Astrocyte of the spinal cord (primary cell): ENCODE results near the gene ELOVL2.
A peak's percentile ranks its signal among the peaks of the same experiment; 100 is the strongest.
"Not testable (repeated sequence)": the region's sequence is repeated elsewhere in the genome, so short reads cannot be mapped to it uniquely, and the experiment has no call there.

Experiments used
- DNase-seq: peaks from one replicate; pipeline ENCODE4 v3.0.0; 2011; ENCODE audit warnings: low read depth, low spot score
- H3K4me3 ChIP-seq: 2 replicates; pipeline ENCODE4 v1.5.1; 2011; ENCODE audit warnings: low read depth, mild to moderate bottlenecking, low read length, moderate library complexity
- in situ Hi-C: cut with HindIII; loops from 2 replicates; pipeline ENCODE4 v1.10.0; 2017; ENCODE audit warnings: low sequenced_read_pairs
- TF ChIP-seq, protein P1 (sequence below): IDR thresholded peaks from 2 replicates; pipeline ENCODE4 v1.5.1; 2012; ENCODE audit warnings: low read depth, mild to moderate bottlenecking, low read length, inconsistent platforms

Gene ELOVL2

GRCh38 chr6:11043961-11044711 lies at the start of gene ELOVL2:
TSS of gene ELOVL2 (minus strand) at chr6:11044305. CDS start at chr6:11044230, 75 bp downstream.
- in situ Hi-C loops: no loop called here
- peak; percentile 24 for DNase-seq
- H3K4me3 ChIP-seq: peak within 1 kb of the TSS; percentile 46
- TF ChIP-seq, protein P1, sequence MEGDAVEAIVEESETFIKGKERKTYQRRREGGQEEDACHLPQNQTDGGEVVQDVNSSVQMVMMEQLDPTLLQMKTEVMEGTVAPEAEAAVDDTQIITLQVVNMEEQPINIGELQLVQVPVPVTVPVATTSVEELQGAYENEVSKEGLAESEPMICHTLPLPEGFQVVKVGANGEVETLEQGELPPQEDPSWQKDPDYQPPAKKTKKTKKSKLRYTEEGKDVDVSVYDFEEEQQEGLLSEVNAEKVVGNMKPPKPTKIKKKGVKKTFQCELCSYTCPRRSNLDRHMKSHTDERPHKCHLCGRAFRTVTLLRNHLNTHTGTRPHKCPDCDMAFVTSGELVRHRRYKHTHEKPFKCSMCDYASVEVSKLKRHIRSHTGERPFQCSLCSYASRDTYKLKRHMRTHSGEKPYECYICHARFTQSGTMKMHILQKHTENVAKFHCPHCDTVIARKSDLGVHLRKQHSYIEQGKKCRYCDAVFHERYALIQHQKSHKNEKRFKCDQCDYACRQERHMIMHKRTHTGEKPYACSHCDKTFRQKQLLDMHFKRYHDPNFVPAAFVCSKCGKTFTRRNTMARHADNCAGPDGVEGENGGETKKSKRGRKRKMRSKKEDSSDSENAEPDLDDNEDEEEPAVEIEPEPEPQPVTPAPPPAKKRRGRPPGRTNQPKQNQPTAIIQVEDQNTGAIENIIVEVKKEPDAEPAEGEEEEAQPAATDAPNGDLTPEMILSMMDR: peak; percentile 60

DNA sequence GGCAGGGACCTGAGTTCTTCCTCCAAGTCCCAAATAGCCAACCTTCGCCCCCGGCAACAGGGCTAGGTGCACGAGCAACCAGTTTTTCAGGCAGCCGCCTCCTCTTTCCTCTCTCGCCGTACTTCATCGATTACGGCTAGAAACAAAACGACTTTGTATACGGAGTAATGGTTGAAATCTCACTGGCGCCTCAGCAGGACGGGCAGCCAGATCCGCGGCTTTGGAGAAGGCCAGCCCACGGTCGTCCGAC lies 49.2 kb upstream of the ELOVL2 start:
- in situ Hi-C loops: no loop called here
- H3K4me3 ChIP-seq: peak overlapping the region; percentile 89
- DNase-seq: no peak
- TF ChIP-seq, protein P1: no peak

DNA sequence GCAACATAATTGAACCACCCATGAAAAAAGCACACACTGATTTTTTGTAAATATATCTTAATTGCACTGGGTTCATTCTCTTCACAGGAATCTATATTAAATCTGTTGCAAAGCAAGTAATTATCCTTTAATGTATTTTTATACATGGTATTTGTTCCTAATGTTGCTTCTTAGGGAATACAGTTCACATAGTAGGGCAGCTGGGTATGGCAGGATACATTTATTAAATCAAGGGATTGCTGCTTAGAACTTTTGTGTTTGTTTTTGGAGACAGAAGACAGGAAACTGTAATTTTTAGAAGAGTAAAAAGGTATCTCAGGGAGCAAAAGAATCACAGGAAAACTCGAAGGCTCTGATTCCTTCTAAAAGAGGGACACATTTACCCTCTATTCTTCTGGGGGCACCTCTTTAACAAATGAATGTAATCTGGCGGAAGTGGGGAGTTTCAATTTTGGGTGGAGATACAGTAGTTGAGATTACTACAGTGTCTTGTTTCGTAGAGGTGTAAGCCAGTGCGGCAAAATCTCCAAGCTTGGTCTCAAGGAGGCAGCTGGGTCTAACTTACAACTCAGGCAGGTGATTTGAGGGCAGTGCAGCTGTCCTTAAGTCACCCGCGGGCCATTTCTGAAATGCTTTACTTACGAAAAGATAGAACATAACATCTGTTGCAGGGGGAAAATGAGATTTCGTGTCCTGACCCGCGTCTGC lies 48.7 kb upstream of the ELOVL2 start:
- in situ Hi-C loops: no loop called here
- TF ChIP-seq, protein P1: no peak
- DNase-seq: no peak
- H3K4me3 ChIP-seq: peak overlapping the region; percentile 89

GRCh38 chr6:11091141-11091540 lies 47.0 kb upstream of the ELOVL2 start:
- H3K4me3 ChIP-seq, DNase-seq, in situ Hi-C loops: not testable (repeated sequence)

DNA sequence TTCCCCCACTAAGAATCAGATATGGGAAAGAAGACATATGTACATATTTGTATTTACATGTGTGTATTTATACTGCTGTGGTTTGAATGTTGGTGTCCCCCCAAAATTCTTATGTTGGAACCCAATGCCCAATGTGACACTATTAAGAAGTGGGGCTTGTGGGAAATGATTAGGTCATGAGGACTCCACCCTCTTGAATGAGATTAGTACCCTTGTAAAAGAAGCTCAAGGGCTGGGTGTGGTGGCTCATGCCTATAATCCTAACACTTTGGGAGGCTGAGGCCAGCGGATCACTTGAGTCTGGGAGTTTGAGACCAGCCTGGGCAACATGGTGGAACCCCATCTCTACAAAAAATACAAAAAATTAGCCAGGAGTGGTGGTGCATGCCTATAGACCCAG lies 45.6 kb upstream of the ELOVL2 start:
- TF ChIP-seq, protein P1: no peak
- DNase-seq: no peak
- in situ Hi-C loops: no loop called here
- no peak overlapping the region for H3K4me3 ChIP-seq

DNA sequence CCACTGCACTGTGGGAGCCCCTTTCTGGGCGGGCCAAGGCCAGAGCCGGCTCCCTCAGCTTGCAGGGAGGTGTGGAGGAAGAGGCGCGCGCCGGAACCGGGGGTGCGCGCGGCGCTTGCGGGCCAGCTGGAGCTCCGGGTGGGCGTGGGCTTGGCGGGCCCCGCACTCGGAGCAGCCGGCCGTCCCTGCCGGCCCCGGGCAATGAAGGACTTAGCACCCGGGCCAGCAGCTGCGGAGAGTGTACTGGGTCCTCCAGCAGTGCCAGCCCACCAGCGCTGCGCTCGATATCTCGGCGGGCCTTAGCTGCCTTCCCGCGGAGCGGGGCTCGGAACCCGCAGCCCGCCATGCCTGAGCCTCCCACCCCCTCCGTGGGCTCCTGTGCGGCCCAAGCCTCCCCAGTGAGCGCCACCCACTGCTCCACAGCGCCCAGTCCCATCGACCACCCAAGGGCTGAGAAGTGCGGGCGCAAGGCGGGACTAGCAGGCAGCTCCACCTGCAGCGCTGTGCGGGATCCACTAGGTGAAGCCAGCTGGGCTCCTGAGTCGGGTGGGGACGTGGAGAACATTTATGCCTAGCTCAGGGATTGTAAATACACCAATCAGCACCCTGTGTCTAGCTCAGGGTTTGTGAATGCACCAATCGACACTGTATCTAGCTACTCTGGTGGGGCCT lies 43.2 kb upstream of the ELOVL2 start:
- DNase-seq, in situ Hi-C loops, H3K4me3 ChIP-seq: not testable (repeated sequence)

- in situ Hi-C loops: no loop called here
- TF ChIP-seq, protein P1: no peak
- DNase-seq: peak; percentile 64
- no peak overlapping the region for H3K4me3 ChIP-seq
Measured at GRCh38 chr6:11085758-11086435, 41.8 kb upstream of the ELOVL2 start.
